Ecto neural progenitor cell (in vitro differentiated cells): ENCODE measurements around the gene CPNE9.

ENCODE experiments used
- DNase-seq: peaks from one replicate; pipeline ENCODE4 v3.0.0-alpha.2; 2018; ENCODE audit warnings: low spot score

Gene CPNE9

GRCh38 chr3:9686703-9687102 is 16.9 kb upstream of the CPNE9 start:
- no peak for DNase-seq

GRCh38 chr3:9687514-9687913 is 16.1 kb upstream of the CPNE9 start:
- DNase-seq, result no peak

GRCh38 chr3:9688961-9689360 is 14.7 kb upstream of the CPNE9 start:
- no peak for DNase-seq

DNA sequence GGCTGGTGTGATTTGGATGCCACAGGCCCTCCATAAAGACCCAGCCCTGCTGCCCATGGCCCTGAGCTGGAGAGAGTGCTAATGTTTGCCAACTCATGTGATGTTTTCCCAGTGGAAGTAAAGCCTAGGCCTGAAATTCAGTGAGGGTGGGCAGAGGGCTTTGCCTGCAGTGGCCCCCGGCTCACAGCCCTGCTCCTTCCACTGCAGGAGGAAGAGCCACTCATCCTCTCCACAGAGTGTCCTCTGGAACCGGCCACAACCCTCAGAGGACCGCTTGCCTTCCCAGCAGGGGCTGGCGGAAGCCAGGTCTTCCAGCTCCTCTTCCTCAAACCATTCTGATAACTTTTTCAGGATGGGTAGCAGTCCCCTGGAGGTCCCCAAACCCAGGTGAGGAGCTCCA is 13.9 kb upstream of the CPNE9 start:
- no peak for DNase-seq

DNA sequence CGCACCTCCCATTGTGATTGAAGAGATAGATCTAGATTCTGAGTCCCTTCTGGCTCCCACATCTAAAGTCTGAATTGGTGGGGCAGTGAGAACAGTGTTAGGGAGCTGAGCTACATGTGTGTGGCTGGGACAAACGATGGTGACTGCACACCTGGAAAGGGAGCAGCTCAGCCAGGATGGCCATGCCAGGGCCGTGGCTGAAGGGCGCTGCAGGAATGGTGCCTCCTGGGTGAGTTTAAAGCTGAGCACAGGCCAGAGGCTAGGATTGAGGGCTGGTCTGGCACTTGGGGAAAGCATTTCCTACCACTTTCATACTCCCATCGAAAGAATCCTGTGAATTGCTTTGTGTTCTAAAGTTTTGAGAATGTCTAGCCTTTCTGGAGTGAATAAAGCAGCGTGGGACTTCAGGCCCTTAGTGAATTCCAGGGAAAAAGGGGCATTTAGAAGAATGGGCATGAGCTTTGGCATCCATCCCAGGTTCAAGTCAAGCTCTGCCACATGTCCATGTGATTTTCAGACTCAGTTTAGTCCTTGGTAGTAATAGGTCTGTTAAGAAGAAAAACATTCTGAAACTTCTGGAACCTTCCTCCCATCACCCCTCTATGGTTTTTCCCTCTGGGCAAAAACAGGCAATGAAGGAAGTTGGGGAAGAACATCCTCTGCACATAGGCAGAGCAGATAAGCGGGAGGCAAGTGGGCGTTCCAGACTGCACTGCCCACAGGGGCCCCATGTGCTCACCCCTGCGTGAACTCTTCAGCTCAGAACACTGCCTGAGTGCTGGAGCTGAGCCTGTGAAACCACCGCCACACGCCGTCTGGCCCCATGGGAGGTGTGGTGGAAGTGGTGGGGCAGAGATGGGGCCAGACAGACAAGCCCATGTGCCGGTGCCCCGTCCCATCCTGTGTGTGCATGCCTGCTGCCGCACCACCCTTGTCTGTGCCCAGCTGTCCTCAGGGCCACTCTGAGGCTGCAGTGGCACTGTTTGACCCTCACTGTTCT is 12.9 kb upstream of the CPNE9 start:
- DNase-seq, result no peak

- no peak for DNase-seq
Measured at GRCh38 chr3:9691636-9692035, 12.0 kb upstream of the CPNE9 start.

GRCh38 chr3:9692416-9692815 is 11.2 kb upstream of the CPNE9 start:
- no peak for DNase-seq

GRCh38 chr3:9695345-9695744 is 8.3 kb upstream of the CPNE9 start:
- no peak for DNase-seq

DNA sequence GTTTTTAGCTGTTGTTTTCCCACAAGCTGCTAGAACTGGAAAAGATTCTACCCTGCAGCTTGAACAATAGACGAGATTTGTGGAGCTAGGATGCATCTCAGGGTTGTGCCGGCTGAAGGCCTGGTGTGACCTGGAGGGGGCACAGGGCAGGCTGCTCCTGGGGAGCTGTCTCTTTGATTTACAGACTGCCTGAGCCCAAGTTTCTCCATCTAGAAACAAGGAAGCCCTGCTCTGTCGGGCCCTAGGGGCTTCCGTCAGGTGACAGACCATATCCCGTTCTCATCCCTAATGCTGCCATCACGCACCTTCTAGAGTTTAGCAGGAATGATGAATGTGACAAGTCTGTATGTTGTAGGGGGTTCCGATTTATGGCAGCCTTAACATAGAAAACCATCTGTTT is 7.9 kb upstream of the CPNE9 start:
- DNase-seq, result no peak

DNA sequence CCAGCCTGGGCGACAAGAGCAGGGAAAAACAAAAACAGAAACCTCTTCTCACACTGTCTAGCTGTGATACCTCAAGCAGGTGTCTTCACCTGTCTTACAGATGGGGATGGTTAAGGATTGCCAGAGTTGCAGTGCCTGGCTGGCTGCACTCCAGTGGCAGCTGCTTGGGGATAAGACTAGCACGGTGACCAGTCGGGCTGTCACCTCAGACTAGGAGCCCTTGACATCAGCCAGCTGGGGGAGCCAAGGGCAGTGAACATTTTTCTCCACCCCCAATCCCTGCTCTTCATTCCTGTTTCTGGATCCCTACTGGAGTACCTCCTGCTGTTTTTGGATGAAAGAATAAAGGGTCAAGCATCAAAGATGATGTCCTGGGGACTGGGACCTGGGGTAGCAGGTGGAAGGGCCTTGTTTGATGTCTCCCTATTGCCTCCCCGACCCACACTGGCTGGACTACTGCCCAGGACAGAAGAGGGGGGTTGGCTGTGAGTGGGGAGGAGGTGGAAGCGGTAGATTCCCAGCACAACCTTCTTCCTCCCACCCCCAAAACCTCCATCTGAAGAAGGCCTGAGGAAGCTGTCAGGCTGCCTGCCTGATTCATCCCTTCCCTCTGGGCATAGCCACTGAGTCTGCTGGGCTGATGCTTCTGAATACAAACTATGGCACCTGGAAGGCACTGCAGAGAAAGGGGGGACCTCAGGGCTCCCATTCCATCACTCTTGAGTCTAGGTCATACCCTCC is 7.0 kb upstream of the CPNE9 start:
- no peak for DNase-seq

GRCh38 chr3:9697892-9698291 is 5.7 kb upstream of the CPNE9 start:
- DNase-seq, result no peak

DNA sequence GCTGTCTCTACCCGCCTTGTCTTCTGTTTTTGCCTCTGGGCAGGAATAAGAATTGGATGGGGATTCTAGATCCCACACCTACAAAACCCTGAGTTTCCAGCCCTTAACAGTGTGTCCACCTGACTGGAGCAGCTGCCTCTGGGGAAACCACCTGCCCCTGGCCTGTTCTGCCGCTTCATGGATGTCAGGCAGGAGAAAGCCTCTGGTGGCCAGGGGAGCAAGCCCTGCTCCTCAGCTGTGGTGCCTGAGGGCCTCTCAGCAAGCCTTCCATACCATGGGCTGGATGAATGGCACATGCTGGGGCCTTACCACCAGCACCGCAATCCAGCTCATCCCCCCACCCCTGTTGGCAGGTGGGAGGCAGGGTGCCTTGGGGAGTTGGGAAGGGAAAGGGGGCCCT is 5.3 kb upstream of the CPNE9 start:
- DNase-seq, result no peak

DNA sequence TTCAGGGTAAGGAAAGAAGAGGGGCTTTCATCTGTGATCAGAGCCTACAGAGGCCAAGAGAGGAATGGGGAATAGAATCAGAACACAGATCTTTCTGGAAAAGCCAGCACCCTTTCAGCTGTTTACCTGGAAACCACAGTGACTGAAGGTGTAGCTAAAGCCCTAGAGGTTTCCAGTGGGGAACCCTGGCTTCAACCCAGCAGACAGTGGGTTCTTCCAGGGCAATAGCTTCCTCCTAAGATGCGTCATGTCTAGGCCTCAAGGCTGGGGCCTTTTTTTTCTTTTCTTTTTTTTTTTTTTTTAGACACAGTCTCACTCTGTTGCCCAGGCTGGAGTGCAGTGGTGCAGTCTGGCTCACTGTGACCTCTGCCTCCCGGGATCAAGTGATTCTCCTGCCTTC is 3.1 kb upstream of the CPNE9 start:
- DNase-seq, result no peak

GRCh38 chr3:9701006-9701405 is 2.6 kb upstream of the CPNE9 start:
- DNase-seq, result no peak

- DNase-seq, result no peak
Measured at GRCh38 chr3:9701711-9702110, 1.9 kb upstream of the CPNE9 start.

GRCh38 chr3:9703240-9703639 is 393 bp upstream of the CPNE9 start:
- no peak for DNase-seq

DNA sequence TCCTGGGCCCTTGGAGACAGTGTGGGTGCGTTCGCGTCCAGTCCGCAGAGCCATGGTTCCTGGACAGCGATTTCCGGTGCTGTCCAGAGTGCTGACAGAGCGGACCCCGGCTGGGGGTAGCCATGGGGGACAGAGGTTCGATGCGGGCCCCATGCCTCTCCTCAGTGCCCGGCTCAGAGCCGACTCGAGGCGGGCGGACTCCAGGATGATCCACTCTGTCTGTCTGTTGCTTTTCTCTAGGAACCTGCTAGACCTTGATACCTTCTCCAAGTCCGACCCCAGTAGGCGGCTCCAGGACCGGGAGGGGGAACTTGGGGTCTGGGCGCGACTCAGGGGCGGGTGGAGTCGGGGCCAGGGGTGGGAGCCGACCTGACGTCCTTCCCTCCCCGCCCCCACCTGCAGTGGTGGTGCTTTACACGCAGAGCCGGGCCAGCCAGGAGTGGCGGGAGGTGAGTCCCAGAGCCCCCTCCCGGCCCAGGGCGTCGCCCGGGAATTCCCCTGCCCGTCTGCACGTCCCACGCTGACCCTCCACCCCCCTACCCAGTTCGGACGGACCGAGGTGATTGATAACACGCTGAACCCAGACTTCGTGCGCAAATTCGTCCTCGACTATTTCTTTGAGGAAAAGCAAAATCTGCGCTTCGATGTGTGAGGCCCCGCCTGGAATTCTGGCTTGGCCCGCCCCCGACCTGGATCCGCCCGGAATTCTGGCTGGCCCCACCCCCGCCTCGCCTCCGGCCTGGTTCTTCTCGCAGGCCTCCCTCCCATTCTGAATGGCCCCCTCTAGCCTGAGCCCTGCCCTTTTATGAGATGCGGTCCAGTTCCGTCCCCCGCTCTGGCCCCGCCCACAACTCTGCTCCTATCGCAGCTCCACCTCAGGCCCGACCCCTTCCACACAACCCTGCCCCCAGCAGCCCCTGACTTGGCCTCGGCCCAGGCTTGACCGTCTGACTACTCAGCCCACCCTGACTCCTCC is 1.0 kb downstream of the CPNE9 start:
- peak; percentile 82 for DNase-seq

- no peak for DNase-seq
Measured at GRCh38 chr3:9710174-9710739, 6.6 kb downstream of the CPNE9 start.

- DNase-seq, result no peak
Measured at GRCh38 chr3:9712415-9712814, 8.8 kb downstream of the CPNE9 start.

GRCh38 chr3:9713142-9713541 is 9.5 kb downstream of the CPNE9 start:
- no peak for DNase-seq

GRCh38 chr3:9715136-9715535 is 11.5 kb downstream of the CPNE9 start:
- peak; percentile 62 for DNase-seq
